H9 (cell line): Measurements from ENCODE around the gene NFATC4. TPM values are rescaled to one million over a fixed set of nuclear protein-coding genes. Genes with fewer than 3 reads are reported as not detected.

ENCODE experiments used
- DNase-seq: peaks from one replicate; pipeline ENCODE4 v3.0.0-alpha.2; 2017
- H2AFZ ChIP-seq: one replicate; pipeline ENCODE4 v1.6.1; 2013; ENCODE audit warnings: mild to moderate bottlenecking, low read length, control low read depth, moderate library complexity
- H2AK5ac ChIP-seq: 2 replicates; pipeline ENCODE4 v1.6.1; 2013; ENCODE audit warnings: low read length, control low read depth, mixed read lengths; ENCODE audit not compliant: insufficient read length
- H2BK120ac ChIP-seq: one replicate; pipeline ENCODE4 v1.6.1; 2013; ENCODE audit warnings: low read depth, mild to moderate bottlenecking, low read length, control low read depth, inconsistent platforms; ENCODE audit not compliant: poor library complexity, severe bottlenecking
- H2BK12ac ChIP-seq: 2 replicates; pipeline ENCODE4 v1.6.1; 2013; ENCODE audit warnings: low read length, control low read depth, mixed read lengths, low read depth; ENCODE audit not compliant: insufficient read length
- H2BK15ac ChIP-seq: 2 replicates; pipeline ENCODE4 v1.6.1; 2013; ENCODE audit warnings: low read depth, low read length, control low read depth
- H2BK20ac ChIP-seq: one replicate; pipeline ENCODE4 v1.6.1; 2013; ENCODE audit warnings: low read depth, mild to moderate bottlenecking, low read length, control low read depth, inconsistent platforms; ENCODE audit not compliant: poor library complexity, severe bottlenecking
- H2BK5ac ChIP-seq: 2 replicates; pipeline ENCODE4 v1.6.1; 2013; ENCODE audit warnings: low read length, control low read depth, mixed read lengths; ENCODE audit not compliant: insufficient read length
- H3K14ac ChIP-seq: 2 replicates; pipeline ENCODE4 v1.6.1; 2013; ENCODE audit warnings: low read length, control low read depth; ENCODE audit not compliant: insufficient read depth
- H3K18ac ChIP-seq: 2 replicates; pipeline ENCODE4 v1.6.1; 2013; ENCODE audit warnings: low read depth, mild to moderate bottlenecking, mixed read lengths, low read length, control low read depth; ENCODE audit not compliant: insufficient read length
- H3K23ac ChIP-seq: 2 replicates; pipeline ENCODE4 v1.6.1; 2013; ENCODE audit warnings: low read length, control low read depth, mixed read lengths, low read depth; ENCODE audit not compliant: insufficient read length
- H3K23me2 ChIP-seq: 2 replicates; pipeline ENCODE4 v1.6.1; 2013; ENCODE audit warnings: low read depth, mild to moderate bottlenecking, mixed read lengths, low read length, control low read depth; ENCODE audit not compliant: insufficient read length, poor library complexity, severe bottlenecking
- H3K27ac ChIP-seq: 2 replicates; pipeline ENCODE4 v1.5.1; 2013; ENCODE audit warnings: low read length, control low read depth, mixed read lengths, low read depth; ENCODE audit not compliant: insufficient read length
- H3K27me3 ChIP-seq: 2 replicates; pipeline ENCODE4 v1.6.1; 2013; ENCODE audit warnings: low read length, control low read depth, inconsistent platforms; ENCODE audit not compliant: insufficient read depth
- H3K4ac ChIP-seq: 2 replicates; pipeline ENCODE4 v1.6.1; 2013; ENCODE audit warnings: low read depth, mild to moderate bottlenecking, control low read depth, inconsistent platforms, low read length, moderate library complexity
- H3K4me1 ChIP-seq: 2 replicates; pipeline ENCODE4 v1.6.1; 2013; ENCODE audit warnings: low read length, control low read depth, inconsistent platforms; ENCODE audit not compliant: insufficient read depth
- H3K4me2 ChIP-seq: 2 replicates; pipeline ENCODE4 v1.6.1; 2013; ENCODE audit warnings: low read length, control low read depth, mixed read lengths; ENCODE audit not compliant: insufficient read length, insufficient read depth
- H3K56ac ChIP-seq: 2 replicates; pipeline ENCODE4 v1.6.1; 2013; ENCODE audit warnings: low read depth, mild to moderate bottlenecking, mixed read lengths, low read length, control low read depth; ENCODE audit not compliant: insufficient read length
- H3K79me1 ChIP-seq: 2 replicates; pipeline ENCODE4 v1.6.1; 2013; ENCODE audit warnings: low read depth, mild to moderate bottlenecking, moderate library complexity, low read length, control low read depth, inconsistent platforms; ENCODE audit not compliant: insufficient read depth, poor library complexity, severe bottlenecking
- H3K79me2 ChIP-seq: 2 replicates; pipeline ENCODE4 v1.6.1; 2013; ENCODE audit warnings: low read length, control low read depth, inconsistent platforms; ENCODE audit not compliant: insufficient read depth
- H3K9ac ChIP-seq: 2 replicates; pipeline ENCODE4 v1.6.1; 2013; ENCODE audit warnings: low read length, control low read depth, mixed read lengths; ENCODE audit not compliant: insufficient read length; ENCODE audit errors: extremely low read depth
- H3K9me3 ChIP-seq: one replicate; pipeline ENCODE4 v1.6.1; 2013; ENCODE audit warnings: low read depth, low read length, inconsistent platforms; ENCODE audit not compliant: control insufficient read depth
- H3T11ph ChIP-seq: one replicate; pipeline ENCODE4 v1.6.1; 2013; ENCODE audit warnings: mild to moderate bottlenecking, low read length, control low read depth, inconsistent platforms
- H4K20me1 ChIP-seq: one replicate; pipeline ENCODE4 v1.6.1; 2013; ENCODE audit not compliant: control insufficient read depth, insufficient read length, insufficient read depth
- H4K5ac ChIP-seq: 2 replicates; pipeline ENCODE4 v1.6.1; 2013; ENCODE audit warnings: low read depth, mild to moderate bottlenecking, mixed read lengths, low read length, control low read depth; ENCODE audit not compliant: insufficient read length
- H4K8ac ChIP-seq: replicated peaks from 2 replicates; pipeline ENCODE4 v1.6.1; 2013; ENCODE audit warnings: low read length, control low read depth, mixed read lengths, low read depth; ENCODE audit not compliant: insufficient read length
- H4K91ac ChIP-seq: 2 replicates; pipeline ENCODE4 v1.6.1; 2013; ENCODE audit warnings: low read depth, mild to moderate bottlenecking, moderate library complexity, mixed read lengths, low read length, control low read depth; ENCODE audit not compliant: insufficient read length
- H3K27ac Mint-ChIP-seq, 3 experiments: 2 replicates in 2 of 3; 3 replicates in 1 of 3; pipeline ENCODE4 v1.8.0; 2020 to 2021; ENCODE audit warnings: mixed read lengths in 3 of 3, mild to moderate bottlenecking in 1 of 3, moderate library complexity in 1 of 3
- H3K27me3 Mint-ChIP-seq: 2 replicates; pipeline ENCODE4 v1.8.0; 2021; ENCODE audit warnings: low read depth, mild to moderate bottlenecking, moderate library complexity, mixed read lengths
- H3K36me3 Mint-ChIP-seq, 3 experiments: 2 replicates in 2 of 3; 3 replicates in 1 of 3; pipeline ENCODE4 v1.8.0; 2020 to 2021; ENCODE audit warnings: low read depth in 3 of 3, mixed read lengths in 3 of 3; ENCODE audit not compliant: insufficient read depth in 1 of 3
- H3K4me1 Mint-ChIP-seq, 2 experiments: 2 replicates each; pipeline ENCODE4 v1.8.0; 2020; ENCODE audit warnings: mixed read lengths in 2 of 2
- H3K4me3 Mint-ChIP-seq, 2 experiments: 2 replicates in 1 of 2; 3 replicates in 1 of 2; pipeline ENCODE4 v1.8.0; 2020 to 2021; ENCODE audit warnings: mild to moderate bottlenecking in 2 of 2, mixed read lengths in 2 of 2, moderate library complexity in 1 of 2
- H3K9me3 Mint-ChIP-seq, 2 experiments: 2 replicates in 1 of 2; 3 replicates in 1 of 2; pipeline ENCODE4 v1.8.0; 2020; ENCODE audit warnings: mild to moderate bottlenecking in 2 of 2, mixed read lengths in 2 of 2, moderate library complexity in 1 of 2
- WGBS: extraction: QIAGEN DNeasy Blood & Tissue Kit; methylation state at CpG from one replicate; pipeline ENCODE4 v1.1.7; 2013; ENCODE audit warnings: missing lambda C conversion rate, low lambda C conversion rate, mixed read lengths; ENCODE audit not compliant: insufficient read length; ENCODE audit errors: extremely low coverage; 5-methylcytosine and 5-hydroxymethylcytosine counted together
- total RNA-seq: library from RNA; stranded (reverse); gene quantifications from 2 replicates; pipeline ENCODE4 v1.2.1, GENCODE V29; 2021
- TF ChIP-seq, protein P1 (sequence below): fragments of 200-600 bp; sonication (generic); conservative IDR thresholded peaks from 3 replicates; pipeline ENCODE4 v1.8.0; 2021; ENCODE audit warnings: antibody characterized with exemption, mild to moderate bottlenecking

NFATC4 gene
- total RNA-seq, 1 experiment from 2014 or later = 46.4 TPM

DNA sequence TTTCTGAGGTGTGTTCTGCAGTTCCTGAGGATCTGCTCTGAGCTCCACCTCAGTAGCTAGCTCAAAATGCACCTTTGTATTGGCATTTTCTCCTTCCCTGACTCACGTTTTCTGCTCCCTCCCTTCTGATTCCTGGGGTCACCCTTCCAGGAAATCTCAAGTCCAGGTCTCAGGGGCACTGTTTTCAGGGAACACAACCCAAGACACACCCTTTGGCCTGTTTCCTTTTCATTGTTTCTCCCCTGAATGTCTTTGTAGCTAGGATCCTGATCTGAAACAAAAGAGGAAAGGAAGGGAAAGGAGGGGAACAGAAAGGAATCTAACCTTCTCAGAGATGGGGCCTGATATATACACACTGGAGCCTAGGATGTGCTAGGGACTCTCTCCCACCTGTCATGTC is 20.9 kb upstream of the NFATC4 start:
- H3K4ac ChIP-seq = no peak overlapping the region; the same call in 1 of the 2 replicates
- no peak overlapping the region for H2AK5ac ChIP-seq
- no peak overlapping the region for H3K9ac ChIP-seq
- H2BK20ac ChIP-seq = no peak overlapping the region
- H3K27ac ChIP-seq = no peak overlapping the region
- DNase-seq = no peak
- Mint-ChIP-seq H3K4me1 (peaks cover 0 to 6% of the 10 kb centered on the region in 2 experiments; a peak in 2 of 4 replicates), H3K4me3 (no peak overlapping the region), H3K27ac (peak overlapping the region in 1 of 3 experiments; percentile 43; a peak in 2 of 7 replicates), H3K9me3 (no peaks in the 10 kb centered on the region), H3K27me3 (peaks cover 85% of the 10 kb centered on the region), H3K36me3 (no peaks in the 10 kb centered on the region)
- H2BK15ac ChIP-seq = no peak overlapping the region
- no peak overlapping the region for H3K56ac ChIP-seq
- H3K14ac ChIP-seq = no peak overlapping the region; the same call in 1 of the 2 replicates
- TF ChIP-seq, protein P1, sequence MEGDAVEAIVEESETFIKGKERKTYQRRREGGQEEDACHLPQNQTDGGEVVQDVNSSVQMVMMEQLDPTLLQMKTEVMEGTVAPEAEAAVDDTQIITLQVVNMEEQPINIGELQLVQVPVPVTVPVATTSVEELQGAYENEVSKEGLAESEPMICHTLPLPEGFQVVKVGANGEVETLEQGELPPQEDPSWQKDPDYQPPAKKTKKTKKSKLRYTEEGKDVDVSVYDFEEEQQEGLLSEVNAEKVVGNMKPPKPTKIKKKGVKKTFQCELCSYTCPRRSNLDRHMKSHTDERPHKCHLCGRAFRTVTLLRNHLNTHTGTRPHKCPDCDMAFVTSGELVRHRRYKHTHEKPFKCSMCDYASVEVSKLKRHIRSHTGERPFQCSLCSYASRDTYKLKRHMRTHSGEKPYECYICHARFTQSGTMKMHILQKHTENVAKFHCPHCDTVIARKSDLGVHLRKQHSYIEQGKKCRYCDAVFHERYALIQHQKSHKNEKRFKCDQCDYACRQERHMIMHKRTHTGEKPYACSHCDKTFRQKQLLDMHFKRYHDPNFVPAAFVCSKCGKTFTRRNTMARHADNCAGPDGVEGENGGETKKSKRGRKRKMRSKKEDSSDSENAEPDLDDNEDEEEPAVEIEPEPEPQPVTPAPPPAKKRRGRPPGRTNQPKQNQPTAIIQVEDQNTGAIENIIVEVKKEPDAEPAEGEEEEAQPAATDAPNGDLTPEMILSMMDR = no peak
- no peak overlapping the region for H3K23ac ChIP-seq
- no peak overlapping the region for H4K91ac ChIP-seq
- H2BK12ac ChIP-seq = no peak overlapping the region
- H2AFZ ChIP-seq = peak overlapping the region; percentile 23
- H3K4me2 ChIP-seq = no peak overlapping the region
- no peak overlapping the region for H2BK120ac ChIP-seq
- no peak overlapping the region for H3T11ph ChIP-seq
- no peak overlapping the region for H2BK5ac ChIP-seq
- no peaks in the 10 kb centered on the region for H3K79me1 ChIP-seq
- no peaks in the 10 kb centered on the region; the same call in 1 of the 2 replicates for H3K27me3 ChIP-seq
- H4K20me1 ChIP-seq = no peaks in the 10 kb centered on the region
- no CpG with 5 or more reads among the region's 1 CpG for WGBS
- H3K4me1 ChIP-seq = no peaks in the 10 kb centered on the region
- no peak overlapping the region for H3K18ac ChIP-seq
- no peak overlapping the region for H4K5ac ChIP-seq
- H3K9me3 ChIP-seq = no peaks in the 10 kb centered on the region
- H4K8ac ChIP-seq = no peak overlapping the region
- no peaks in the 10 kb centered on the region for H3K79me2 ChIP-seq
- H3K23me2 ChIP-seq = no peaks in the 10 kb centered on the region
